GM10266 (cell line): ENCODE results near the gene WRNIP1.

ENCODE experiments used
- DNase-seq: peaks from one replicate; pipeline ENCODE4 v3.0.0; 2012; ENCODE audit errors: extremely low spot score
- TF ChIP-seq, protein P1 (sequence below): IDR thresholded peaks from 2 replicates; pipeline ENCODE4 v1.5.1; 2012; ENCODE audit warnings: mild to moderate bottlenecking, low read depth; ENCODE audit not compliant: control insufficient read depth, insufficient read depth; ENCODE audit errors: missing control alignments

Gene WRNIP1

GRCh38 chr6:2725364-2725988, 39.7 kb upstream of the WRNIP1 start:
- DNase-seq = no peak
- TF ChIP-seq, protein P1, sequence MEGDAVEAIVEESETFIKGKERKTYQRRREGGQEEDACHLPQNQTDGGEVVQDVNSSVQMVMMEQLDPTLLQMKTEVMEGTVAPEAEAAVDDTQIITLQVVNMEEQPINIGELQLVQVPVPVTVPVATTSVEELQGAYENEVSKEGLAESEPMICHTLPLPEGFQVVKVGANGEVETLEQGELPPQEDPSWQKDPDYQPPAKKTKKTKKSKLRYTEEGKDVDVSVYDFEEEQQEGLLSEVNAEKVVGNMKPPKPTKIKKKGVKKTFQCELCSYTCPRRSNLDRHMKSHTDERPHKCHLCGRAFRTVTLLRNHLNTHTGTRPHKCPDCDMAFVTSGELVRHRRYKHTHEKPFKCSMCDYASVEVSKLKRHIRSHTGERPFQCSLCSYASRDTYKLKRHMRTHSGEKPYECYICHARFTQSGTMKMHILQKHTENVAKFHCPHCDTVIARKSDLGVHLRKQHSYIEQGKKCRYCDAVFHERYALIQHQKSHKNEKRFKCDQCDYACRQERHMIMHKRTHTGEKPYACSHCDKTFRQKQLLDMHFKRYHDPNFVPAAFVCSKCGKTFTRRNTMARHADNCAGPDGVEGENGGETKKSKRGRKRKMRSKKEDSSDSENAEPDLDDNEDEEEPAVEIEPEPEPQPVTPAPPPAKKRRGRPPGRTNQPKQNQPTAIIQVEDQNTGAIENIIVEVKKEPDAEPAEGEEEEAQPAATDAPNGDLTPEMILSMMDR = no peak

GRCh38 chr6:2725999-2726567, 39.1 kb upstream of the WRNIP1 start:
- TF ChIP-seq, protein P1 = no peak
- DNase-seq = peak; percentile 51

DNA sequence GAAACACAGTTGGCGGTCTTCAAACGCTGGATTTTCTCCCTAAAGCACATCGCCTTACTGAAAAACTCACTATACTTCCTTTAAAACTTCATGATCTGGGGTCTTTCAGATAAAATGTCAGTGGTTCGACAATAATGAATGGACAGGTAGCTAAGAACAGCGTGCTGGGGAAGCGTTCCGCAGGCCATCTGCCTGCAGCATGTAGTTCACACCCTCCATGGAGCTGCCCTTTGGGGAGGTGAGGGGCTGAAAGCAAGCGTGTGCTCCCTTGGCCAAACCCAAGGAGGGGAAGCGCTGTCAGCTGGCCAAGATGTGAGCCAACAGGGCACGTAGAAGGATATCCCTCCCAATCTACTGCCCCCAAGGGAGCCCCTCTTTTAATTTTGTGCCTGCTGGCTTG, 35.3 kb upstream of the WRNIP1 start:
- no peak for DNase-seq
- TF ChIP-seq, protein P1 = no peak

- no peak for DNase-seq
- TF ChIP-seq, protein P1 = no peak
Observed at GRCh38 chr6:2730353-2731107, 34.7 kb upstream of the WRNIP1 start.

GRCh38 chr6:2731281-2731909, 33.8 kb upstream of the WRNIP1 start:
- TF ChIP-seq, protein P1 = no peak
- DNase-seq = no peak

GRCh38 chr6:2732503-2733089, 32.6 kb upstream of the WRNIP1 start:
- TF ChIP-seq, protein P1 = no peak
- DNase-seq = no peak
